ENCODE results near the gene LYST.
"Not testable (repeated sequence)": the region's sequence is repeated elsewhere in the genome, so short reads cannot be mapped to it uniquely, and the experiment has no call there.

The LYST gene

DNA sequence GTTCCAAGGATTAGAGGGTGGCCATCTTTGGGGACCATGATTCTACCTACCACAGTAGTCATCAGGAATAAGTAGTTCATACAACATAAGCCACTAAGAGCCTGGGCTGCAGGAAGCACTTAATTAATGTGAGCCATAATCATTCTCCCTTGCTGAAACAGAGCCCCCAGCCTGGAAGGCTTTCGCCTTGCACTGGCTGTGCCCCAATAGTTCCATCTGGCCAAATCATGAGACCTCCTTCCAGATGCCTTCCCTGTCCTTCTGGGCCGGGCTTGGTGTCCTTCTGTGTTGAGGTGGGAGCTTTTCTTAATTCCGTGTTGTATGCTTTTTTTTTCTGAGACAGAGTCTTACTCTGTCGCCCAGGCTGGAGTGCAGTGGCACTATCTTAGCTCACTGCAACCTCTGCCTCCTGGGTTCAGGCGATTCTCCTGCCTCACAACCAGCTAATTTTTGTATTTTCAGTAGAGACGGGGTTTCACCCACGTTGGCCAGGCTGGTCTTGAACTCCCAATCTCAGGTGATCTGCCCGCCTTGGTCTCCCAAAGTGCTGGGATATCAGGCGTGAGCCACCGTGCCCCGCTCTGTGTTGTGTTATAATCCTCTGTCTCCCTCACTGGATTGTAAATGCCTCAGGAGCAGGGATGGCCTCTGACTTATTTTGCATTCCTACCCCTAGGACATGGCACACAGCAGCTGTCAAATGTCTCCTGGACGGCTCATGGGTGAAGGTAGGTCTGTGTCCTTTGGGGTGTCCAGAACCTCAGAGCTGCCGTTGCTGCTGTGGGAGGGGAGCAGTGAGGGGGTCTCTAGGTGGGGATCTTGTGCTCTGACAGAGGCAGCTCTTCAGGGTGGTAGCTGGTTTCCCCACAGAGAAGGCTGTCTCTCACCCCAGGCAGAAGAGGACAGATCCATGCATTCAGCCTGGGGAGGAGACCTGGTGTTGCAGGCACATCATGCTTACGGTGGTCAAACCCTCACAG lies 227.2 kb downstream of the LYST start:
- no peak for DNase-seq (ENCODE audit: low read depth)
- TF ChIP-seq, protein P1, sequence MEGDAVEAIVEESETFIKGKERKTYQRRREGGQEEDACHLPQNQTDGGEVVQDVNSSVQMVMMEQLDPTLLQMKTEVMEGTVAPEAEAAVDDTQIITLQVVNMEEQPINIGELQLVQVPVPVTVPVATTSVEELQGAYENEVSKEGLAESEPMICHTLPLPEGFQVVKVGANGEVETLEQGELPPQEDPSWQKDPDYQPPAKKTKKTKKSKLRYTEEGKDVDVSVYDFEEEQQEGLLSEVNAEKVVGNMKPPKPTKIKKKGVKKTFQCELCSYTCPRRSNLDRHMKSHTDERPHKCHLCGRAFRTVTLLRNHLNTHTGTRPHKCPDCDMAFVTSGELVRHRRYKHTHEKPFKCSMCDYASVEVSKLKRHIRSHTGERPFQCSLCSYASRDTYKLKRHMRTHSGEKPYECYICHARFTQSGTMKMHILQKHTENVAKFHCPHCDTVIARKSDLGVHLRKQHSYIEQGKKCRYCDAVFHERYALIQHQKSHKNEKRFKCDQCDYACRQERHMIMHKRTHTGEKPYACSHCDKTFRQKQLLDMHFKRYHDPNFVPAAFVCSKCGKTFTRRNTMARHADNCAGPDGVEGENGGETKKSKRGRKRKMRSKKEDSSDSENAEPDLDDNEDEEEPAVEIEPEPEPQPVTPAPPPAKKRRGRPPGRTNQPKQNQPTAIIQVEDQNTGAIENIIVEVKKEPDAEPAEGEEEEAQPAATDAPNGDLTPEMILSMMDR (conservative IDR thresholded peaks at IDR 0.05; ENCODE audit: control insufficient read depth, insufficient read depth, low read depth, low read length): no peak
- no peak overlapping the region for H3K4me3 ChIP-seq (ENCODE audit: control insufficient read depth, low read depth, low read length)

DNA sequence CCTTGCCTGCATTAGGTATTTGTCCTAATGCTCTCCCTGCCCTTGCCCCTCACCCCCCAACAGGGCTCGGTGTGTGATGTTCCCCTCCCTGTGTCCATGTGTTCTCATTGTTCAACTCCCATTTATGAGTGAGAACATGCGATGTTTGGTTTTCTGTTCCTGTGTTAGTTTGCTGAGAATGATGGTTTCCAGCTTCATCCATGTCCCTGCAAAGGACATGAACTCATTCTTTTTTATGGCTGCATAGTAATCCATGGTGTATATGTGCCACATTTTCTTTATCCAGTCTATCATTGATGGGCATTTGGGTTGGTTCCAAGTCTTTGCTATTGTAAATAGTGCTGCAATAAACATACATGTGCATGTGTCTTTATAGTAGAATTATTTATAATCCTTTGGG lies 228.1 kb downstream of the LYST start:
- H3K4me3 ChIP-seq (ENCODE audit: control insufficient read depth, low read depth, low read length); DNase-seq (ENCODE audit: low read depth): not testable (repeated sequence)

DNA sequence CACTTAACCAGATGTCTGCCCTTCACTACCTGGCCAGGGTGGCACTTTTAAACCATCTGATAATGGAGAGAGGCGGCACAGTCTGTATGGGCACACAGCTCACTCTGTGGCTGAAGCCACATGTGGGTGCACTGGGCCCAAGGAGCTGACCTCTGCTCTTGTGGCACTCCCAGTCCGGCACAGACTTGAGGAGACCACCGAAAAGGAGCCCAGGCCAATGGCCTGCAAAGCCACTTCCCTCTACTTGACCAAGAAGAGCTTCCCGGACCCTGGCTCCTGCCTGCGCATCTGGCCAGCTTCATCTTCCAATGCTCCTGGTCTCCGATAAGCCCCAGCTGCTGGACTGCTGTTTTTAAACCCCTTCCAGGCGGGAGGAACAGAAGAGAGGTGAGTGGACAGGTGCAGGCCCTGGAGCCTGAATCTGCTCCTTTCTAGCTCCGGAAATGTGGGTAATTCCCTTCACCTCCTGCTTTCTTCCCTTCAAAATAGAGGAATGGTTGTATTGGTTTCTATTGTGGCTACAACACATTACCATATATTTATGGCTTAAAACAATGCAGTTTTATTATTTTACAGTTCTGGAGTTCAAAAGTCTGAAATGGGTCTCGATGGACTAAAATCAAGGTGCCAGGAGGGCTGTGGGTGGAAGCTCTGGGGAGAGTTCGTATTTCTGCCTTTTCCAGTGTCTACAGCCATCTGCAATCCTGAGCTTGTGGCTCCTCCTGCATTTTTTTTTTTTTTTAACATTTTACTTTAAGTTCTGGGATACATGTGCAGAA lies 228.8 kb downstream of the LYST start:
- TF ChIP-seq, protein P1 (conservative IDR thresholded peaks at IDR 0.05; ENCODE audit: control insufficient read depth, insufficient read depth, low read depth, low read length): no peak
- H3K4me3 ChIP-seq (ENCODE audit: control insufficient read depth, low read depth, low read length): no peak overlapping the region
- no peak for DNase-seq (ENCODE audit: low read depth)

DNA sequence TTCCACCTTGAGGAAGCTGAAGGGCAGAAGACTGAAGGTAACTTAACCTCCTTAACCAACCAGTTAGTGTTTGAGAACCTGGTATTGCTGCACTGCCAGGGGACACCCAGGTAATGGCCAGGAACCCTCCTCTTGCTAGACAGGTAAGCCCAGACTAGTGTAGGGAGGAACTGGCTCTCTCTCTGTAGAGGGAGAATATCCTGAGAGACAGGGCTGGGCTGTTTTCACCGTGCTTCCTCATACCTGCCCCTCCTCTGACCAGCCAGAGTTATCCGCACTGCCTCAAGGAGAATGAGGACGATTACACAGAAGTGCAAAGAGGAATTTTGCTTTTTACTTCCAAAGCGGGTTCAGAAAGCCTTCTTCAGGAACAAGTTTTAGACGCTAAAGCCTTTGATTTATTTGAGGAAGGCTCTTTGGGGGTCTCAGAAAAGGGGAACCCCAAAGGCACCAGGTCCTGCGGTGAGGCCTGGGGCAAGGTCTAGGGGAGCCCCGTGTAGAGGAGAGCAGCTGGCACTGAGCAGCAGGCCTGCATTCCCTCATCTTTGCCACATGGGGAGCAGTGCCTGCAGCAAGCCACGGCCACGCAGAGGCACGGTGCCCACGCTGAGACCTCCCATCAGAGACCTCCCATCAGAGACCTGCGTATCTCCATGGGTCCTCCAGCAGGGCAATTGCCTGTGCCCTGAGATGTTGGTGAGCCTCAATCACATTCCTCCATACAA lies 230.6 kb downstream of the LYST start:
- TF ChIP-seq, protein P1 (conservative IDR thresholded peaks at IDR 0.05; ENCODE audit: control insufficient read depth, insufficient read depth, low read depth, low read length): no peak
- no peak for DNase-seq (ENCODE audit: low read depth)
- H3K4me3 ChIP-seq (ENCODE audit: control insufficient read depth, low read depth, low read length): no peak overlapping the region

DNA sequence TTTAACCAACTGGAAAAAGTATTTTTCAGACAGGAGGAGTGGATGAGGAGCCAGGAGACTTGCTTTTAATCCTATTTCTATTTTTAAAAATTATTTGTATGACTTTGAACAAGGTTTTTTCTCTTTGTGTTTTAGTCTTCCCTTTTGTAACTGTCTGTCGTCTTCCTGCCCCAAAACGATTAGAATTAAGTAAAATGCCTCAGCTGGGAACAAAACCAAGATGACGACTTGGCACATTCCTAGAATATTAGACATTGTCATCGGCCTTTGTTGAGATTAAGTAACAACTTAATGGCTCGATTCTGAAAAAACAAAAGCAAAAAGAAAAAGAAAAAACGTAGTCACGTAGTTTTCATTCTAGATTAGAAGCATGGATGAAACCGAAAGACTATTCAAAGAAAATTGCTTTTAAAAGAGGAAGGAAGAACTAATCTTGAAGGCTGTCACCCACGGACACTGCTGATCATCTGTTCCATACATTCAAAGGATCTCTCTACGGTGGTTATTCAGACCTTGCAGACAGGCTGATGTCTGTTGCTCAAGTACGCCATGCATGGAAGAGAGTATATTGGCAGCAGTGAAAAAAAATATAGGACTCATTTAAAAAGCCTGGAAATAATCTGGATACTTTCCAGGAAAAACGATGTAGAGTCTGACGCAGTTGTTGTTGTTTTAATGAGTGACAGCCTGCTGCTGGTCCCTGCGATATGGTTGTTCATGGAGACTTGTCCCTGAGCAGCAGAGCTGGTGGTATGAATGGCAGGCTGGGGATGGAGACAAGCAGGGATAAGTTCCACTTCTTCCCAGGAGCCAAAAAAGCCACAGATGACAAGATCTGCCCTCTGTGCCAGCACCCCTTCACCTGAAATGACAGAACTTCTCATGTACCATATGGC lies 234.0 kb downstream of the LYST start:
- TF ChIP-seq, protein P1 (conservative IDR thresholded peaks at IDR 0.05; ENCODE audit: control insufficient read depth, insufficient read depth, low read depth, low read length): no peak
- DNase-seq (ENCODE audit: low read depth): peak; percentile 66
- peak overlapping the region; percentile 23 for H3K4me3 ChIP-seq (ENCODE audit: control insufficient read depth, low read depth, low read length)

DNA sequence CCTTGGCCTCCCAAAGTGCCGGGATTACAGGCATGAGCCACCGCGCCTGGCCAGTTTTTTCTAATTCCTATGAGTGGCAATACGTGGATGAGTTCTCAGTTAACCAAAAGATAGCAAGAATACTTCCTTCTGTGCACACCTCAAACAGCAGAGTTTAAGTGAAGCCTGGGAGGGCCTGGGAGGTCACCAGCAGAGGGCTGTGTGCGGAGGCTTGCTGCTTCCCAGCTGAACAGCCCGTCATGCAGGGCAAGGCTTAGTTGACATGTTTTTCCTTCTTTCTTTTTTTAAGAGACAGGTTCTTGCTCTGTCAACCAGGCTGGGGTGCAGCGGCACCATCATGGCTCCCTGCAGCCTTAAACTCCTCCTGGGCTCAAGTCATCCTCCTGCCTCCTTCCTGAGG lies 234.9 kb downstream of the LYST start:
- DNase-seq (ENCODE audit: low read depth): no peak
- no peak overlapping the region for H3K4me3 ChIP-seq (ENCODE audit: control insufficient read depth, low read depth, low read length)
- TF ChIP-seq, protein P1 (conservative IDR thresholded peaks at IDR 0.05; ENCODE audit: control insufficient read depth, insufficient read depth, low read depth, low read length): no peak

Measured in fibroblast of mammary gland (primary cell).